Gastroesophageal sphincter (tissue), 4 donors: ENCODE measurements around the gene MYCBPAP. TPM values are rescaled to one million over a fixed set of nuclear protein-coding genes. Genes with fewer than 3 reads are reported as not detected.

Experiments
- ATAC-seq: fragments of 150-250 bp; one replicate; pipeline ENCODE4 v1.9.1; 2016; ENCODE audit warnings: mild to moderate bottlenecking, moderate library complexity
- H3K27ac ChIP-seq, 4 donors: fragments of 200-600 bp; sonication (generic) in 3 of 4; 1 replicate in 3 of 4; 2 replicates in 1 of 4; pipeline ENCODE4 v1.5.1; 2016 to 2019
- H3K27me3 ChIP-seq: fragments of 200-600 bp; sonication (generic); one replicate; pipeline ENCODE4 v1.5.1; 2019
- H3K36me3 ChIP-seq, 2 donors: fragments of 200-600 bp; sonication (generic); one replicate each; pipeline ENCODE4 v1.5.1; 2019; ENCODE audit warnings: control low read depth in 1 of 2
- H3K4me1 ChIP-seq, 3 donors: fragments of 200-600 bp; sonication (generic); 1 replicate in 2 of 3; 2 replicates in 1 of 3; pipeline ENCODE4 v1.5.1; 2016 to 2019; ENCODE audit warnings: control low read depth in 2 of 3
- H3K4me3 ChIP-seq, 2 donors: fragments of 200-600 bp; sonication (generic); one replicate each; pipeline ENCODE4 v1.5.1; 2019; ENCODE audit warnings: mild to moderate bottlenecking in 1 of 2, moderate library complexity in 1 of 2
- H3K9me3 ChIP-seq, 3 donors: fragments of 200-600 bp; sonication (generic); one replicate each; pipeline ENCODE4 v1.5.1; 2017 to 2019; ENCODE audit warnings: control low read depth in 2 of 3
- EP300 ChIP-seq: sonication (generic); formaldehyde crosslinking; IDR thresholded peaks from one replicate; pipeline ENCODE4 v1.6.1; 2017; ENCODE audit warnings: antibody characterized with exemption, mild to moderate bottlenecking
- POLR2A ChIP-seq, 2 donors: fragments of 450-650 bp; IDR thresholded peaks; one replicate each; pipeline ENCODE4 v1.6.1; 2017; ENCODE audit warnings: antibody characterized with exemption in 2 of 2, mild to moderate bottlenecking in 2 of 2, moderate library complexity in 1 of 2
- POLR2AphosphoS5 ChIP-seq: sonication (generic); formaldehyde crosslinking; IDR thresholded peaks from one replicate; pipeline ENCODE4 v1.6.1; 2017; ENCODE audit warnings: antibody characterized with exemption
- WGBS, 2 donors: methylation state at CpG; one replicate each; pipeline ENCODE4 v1.1.5; 2018; ENCODE audit warnings: low coverage in 1 of 2; 5-methylcytosine and 5-hydroxymethylcytosine counted together
- total RNA-seq, 4 donors: library from RNA; depleted of rRNA; stranded (reverse); fragments of >200 nt; gene quantifications; one replicate each; pipeline ENCODE4 v1.1.0, GENCODE V29; 2016
- TF ChIP-seq, protein P1 (sequence below), 4 experiments: fragments of 200-600 bp in 2 of 4; fragments of 450-650 bp in 2 of 4; sonication (generic) in 1 of 4; IDR thresholded peaks; one replicate each; pipeline ENCODE4 v1.5.1; 2017 to 2019; ENCODE audit warnings: antibody characterized with exemption in 4 of 4, mild to moderate bottlenecking in 2 of 4, moderate library complexity in 2 of 4

MYCBPAP gene
- total RNA-seq, 4 donors from 2014 or later: 0.27 to 0.31 TPM; not detected in 2

- Histone ChIP-seq H3K36me3 (no peaks in the 10 kb centered on the region), H3K4me1 (peaks cover 0 to 28% (median 9%) of the 10 kb centered on the region in 3 donors), H3K9me3 (no peaks in the 10 kb centered on the region), H3K27ac (no peak overlapping the region), H3K27me3 (peaks cover 44% of the 10 kb centered on the region), H3K4me3 (no peak overlapping the region)
- 83 to 92% methylated on average over 1 to 3 of the region's 7 CpGs for WGBS, 2 donors
- TF ChIP-seq POLR2A (IDR thresholded peaks at IDR 0.05): no peak
- TF ChIP-seq EP300: no peak
- TF ChIP-seq POLR2AphosphoS5: no peak
- TF ChIP-seq, protein P1, sequence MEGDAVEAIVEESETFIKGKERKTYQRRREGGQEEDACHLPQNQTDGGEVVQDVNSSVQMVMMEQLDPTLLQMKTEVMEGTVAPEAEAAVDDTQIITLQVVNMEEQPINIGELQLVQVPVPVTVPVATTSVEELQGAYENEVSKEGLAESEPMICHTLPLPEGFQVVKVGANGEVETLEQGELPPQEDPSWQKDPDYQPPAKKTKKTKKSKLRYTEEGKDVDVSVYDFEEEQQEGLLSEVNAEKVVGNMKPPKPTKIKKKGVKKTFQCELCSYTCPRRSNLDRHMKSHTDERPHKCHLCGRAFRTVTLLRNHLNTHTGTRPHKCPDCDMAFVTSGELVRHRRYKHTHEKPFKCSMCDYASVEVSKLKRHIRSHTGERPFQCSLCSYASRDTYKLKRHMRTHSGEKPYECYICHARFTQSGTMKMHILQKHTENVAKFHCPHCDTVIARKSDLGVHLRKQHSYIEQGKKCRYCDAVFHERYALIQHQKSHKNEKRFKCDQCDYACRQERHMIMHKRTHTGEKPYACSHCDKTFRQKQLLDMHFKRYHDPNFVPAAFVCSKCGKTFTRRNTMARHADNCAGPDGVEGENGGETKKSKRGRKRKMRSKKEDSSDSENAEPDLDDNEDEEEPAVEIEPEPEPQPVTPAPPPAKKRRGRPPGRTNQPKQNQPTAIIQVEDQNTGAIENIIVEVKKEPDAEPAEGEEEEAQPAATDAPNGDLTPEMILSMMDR (IDR thresholded peaks at IDR 0.05): no peak
- no peak for ATAC-seq
These were observed 27.2 kb downstream of the MYCBPAP start for GRCh38 chr17:50535407-50535806.

DNA sequence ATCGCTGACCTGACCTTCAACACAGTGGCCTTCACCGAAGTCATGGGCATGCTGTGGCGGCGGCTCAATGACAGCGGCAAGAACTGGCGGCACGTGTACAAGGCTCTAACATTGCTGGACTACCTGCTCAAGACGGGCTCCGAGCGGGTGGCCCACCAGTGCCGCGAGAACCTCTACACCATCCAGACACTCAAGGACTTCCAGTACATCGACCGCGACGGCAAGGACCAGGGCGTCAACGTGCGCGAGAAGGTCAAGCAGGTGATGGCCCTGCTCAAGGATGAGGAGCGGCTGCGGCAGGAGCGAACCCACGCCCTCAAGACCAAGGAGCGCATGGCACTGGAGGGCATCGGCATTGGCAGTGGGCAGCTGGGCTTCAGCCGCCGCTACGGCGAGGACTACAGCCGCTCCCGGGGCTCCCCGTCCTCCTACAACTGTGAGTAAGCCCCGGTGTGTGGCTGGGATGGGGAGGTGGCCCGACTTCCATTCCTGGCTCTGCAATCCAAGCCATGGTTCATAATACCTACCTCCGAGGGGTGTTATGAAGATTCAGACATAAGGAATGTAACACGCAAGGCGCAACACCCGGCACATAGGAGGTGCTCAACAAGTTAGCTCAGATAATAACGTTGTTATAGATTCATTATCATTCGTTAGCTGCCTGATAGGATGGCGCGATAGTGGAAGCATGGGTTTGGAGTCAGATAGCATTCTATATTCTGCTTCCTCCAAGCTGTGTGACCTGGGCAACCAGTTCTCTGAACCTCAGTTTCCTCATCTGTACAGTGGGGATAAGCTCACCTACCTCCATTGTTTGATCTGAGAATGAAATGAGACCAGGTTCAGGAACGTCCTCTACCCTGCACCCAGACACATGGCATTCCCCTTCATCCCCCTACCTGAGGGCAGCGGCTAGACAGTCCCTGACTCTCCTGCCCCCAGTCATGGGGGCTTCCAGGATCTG, 28.7 kb downstream of the MYCBPAP start:
- Histone ChIP-seq H3K36me3 (no peaks in the 10 kb centered on the region), H3K4me1 (peaks cover 0 to 39% (median 9%) of the 10 kb centered on the region in 3 donors), H3K27me3 (peaks cover 28% of the 10 kb centered on the region), H3K4me3 (no peak overlapping the region), H3K27ac (no peak overlapping the region), H3K9me3 (no peaks in the 10 kb centered on the region)
- TF ChIP-seq POLR2AphosphoS5: no peak
- no peak for TF ChIP-seq POLR2A (IDR thresholded peaks at IDR 0.05)
- TF ChIP-seq, protein P1 (IDR thresholded peaks at IDR 0.05): no peak
- TF ChIP-seq EP300: no peak
- no peak for ATAC-seq
- 86 to 98% methylated on average over 8 to 10 of the region's 45 CpGs for WGBS, 2 donors

DNA sequence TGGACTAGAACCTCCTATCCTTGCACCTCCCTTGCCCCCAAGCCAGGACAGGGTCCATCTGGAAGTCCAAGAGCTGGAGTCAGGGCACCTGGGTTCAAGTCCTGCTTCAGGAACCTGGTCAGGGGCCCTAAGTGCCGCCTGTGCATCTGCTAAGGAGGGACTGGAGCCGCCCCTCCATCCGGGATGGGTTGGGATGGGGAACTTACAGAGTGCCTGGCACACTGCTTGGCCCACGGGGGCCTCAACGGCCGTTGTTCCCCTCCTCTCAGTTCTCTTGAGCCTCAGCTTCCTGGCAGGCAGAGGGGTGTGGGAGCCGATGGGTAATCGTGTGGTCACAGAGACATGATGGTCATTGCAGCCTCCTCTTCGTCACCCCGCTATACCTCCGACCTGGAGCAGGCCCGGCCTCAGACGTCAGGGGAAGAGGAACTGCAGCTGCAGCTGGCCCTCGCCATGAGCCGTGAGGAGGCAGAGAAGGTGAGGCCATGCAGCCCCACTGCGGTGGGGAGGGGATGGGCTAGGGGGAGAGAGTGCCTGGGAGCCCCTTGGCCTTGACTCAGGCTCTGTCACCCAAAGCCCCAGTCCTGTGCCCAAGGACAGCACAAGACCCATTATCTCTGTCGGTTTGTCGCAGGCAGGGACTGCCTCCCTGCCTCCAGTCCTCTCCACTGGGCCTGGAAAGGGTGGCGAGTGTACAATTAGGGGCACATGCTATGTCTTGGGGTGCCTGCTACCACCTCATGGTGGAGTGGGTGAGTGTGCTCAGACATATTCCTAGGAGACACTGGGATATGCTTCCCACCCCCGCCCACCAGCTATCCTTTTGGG, 29.7 kb downstream of the MYCBPAP start:
- TF ChIP-seq, protein P1 (IDR thresholded peaks at IDR 0.05): no peak
- no peak for TF ChIP-seq POLR2A (IDR thresholded peaks at IDR 0.05)
- no peak for TF ChIP-seq POLR2AphosphoS5
- no peak for TF ChIP-seq EP300

DNA sequence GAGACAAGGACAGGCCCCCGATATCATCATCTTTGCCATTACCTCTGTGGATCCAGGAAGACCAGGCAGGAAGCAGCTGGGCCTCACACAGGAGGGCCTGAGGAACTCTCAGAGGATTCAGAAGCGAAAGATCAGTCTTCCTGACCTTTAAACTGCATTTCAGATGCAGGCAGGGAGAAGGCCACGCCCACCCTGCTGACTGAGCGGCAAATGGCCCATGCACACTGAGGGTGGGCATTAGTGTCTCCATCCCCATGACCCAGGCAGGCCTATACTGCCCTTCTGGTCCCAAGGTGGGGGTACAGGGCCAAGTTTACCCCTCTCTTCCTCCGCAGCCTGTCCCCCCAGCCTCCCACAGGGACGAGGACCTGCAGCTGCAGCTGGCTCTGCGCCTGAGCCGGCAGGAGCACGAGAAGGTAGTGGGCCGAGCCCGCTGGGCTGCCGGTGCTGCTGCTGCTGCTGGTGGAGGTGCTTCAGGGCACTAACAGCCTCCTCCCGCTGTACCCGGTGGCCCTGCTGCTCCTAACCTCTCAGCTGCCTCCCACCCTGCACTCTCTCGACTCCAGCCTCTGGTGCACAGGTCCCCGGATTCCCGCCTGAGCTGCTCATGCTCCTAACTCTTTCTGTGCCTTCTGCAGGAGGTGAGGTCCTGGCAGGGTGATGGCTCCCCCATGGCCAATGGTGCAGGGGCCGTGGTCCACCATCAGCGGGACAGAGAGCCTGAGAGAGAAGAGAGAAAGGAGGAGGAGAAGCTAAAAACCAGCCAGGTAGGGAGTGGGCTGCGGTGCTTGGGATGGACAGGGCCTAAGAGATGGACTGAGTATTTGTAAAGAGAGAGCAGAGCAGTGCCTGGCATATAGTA, 30.5 kb downstream of the MYCBPAP start:
- no peak for ATAC-seq
- no peak overlapping the region for H3K27ac ChIP-seq
- peaks cover 10% of the 10 kb centered on the region for H3K27me3 ChIP-seq
- 64 to 100% methylated on average over 1 to 7 of the region's 20 CpGs for WGBS, 2 donors
- TF ChIP-seq POLR2A (IDR thresholded peaks at IDR 0.05) (no peak), POLR2AphosphoS5 (no peak), EP300 (no peak)
- TF ChIP-seq, protein P1 (IDR thresholded peaks at IDR 0.05): no peak
- H3K4me1 ChIP-seq: peaks cover 0 to 33% (median 12%) of the 10 kb centered on the region in 3 donors
- H3K4me3 ChIP-seq: no peak overlapping the region
- no peaks in the 10 kb centered on the region for H3K9me3 ChIP-seq
- no peaks in the 10 kb centered on the region for H3K36me3 ChIP-seq

More for the DNA sequence above, 29.7 kb downstream of the MYCBPAP start:
- 83 to 91% methylated on average over 4 to 10 of the region's 20 CpGs for WGBS, 2 donors
- no peak for ATAC-seq
- H3K27me3 ChIP-seq: peaks cover 19% of the 10 kb centered on the region
- no peaks in the 10 kb centered on the region for H3K9me3 ChIP-seq
- H3K4me3 ChIP-seq: no peak overlapping the region
- no peaks in the 10 kb centered on the region for H3K36me3 ChIP-seq
- no peak overlapping the region for H3K27ac ChIP-seq
- H3K4me1 ChIP-seq: peaks cover 0 to 37% (median 16%) of the 10 kb centered on the region in 3 donors
